CD4-positive, alpha-beta memory T cell (primary cell): ENCODE results near the gene ZDHHC11B. TPM values are rescaled to one million over a fixed set of nuclear protein-coding genes. Genes with fewer than 3 reads are reported as not detected.

Source experiments
- CTCF ChIA-PET: fragments of 350-600 bp; sonication (Branson Sonifier 250); formaldehyde crosslinking; loops from one replicate; lab custom pipeline; 2021; ENCODE audit warnings: inconsistent platforms; ENCODE audit not compliant: partially characterized antibody; lab: Charles Lee
- POLR2A ChIA-PET: fragments of 350-600 bp; sonication (Branson Sonifier 250); formaldehyde crosslinking; loops from one replicate; lab custom pipeline; 2021; ENCODE audit not compliant: partially characterized antibody; lab: Charles Lee
- DNase-seq, 5 donors: peaks; one replicate each; pipeline versions ENCODE4 v3.0.0 to v3.0.0-alpha.2; 2020 to 2022; ENCODE audit warnings: mixed read lengths in 1 of 5
- H3K27ac ChIP-seq: one replicate; pipeline ENCODE4 v1.7.0; 2013; ENCODE audit warnings: low read depth, low read length
- H3K27me3 ChIP-seq: 2 replicates; pipeline ENCODE4 v1.7.0; 2013; ENCODE audit warnings: mild to moderate bottlenecking, low read length, moderate library complexity; ENCODE audit not compliant: insufficient read depth
- H3K36me3 ChIP-seq: 2 replicates; pipeline ENCODE4 v1.7.0; 2013; ENCODE audit warnings: mild to moderate bottlenecking, low read length, moderate library complexity; ENCODE audit not compliant: insufficient read depth
- H3K4me1 ChIP-seq: 2 replicates; pipeline ENCODE4 v1.7.0; 2013; ENCODE audit warnings: mild to moderate bottlenecking, low read length, moderate library complexity; ENCODE audit not compliant: insufficient read depth
- H3K4me3 ChIP-seq, 2 donors: one replicate each; pipeline ENCODE4 v1.7.0; 2013; ENCODE audit warnings: low read length in 2 of 2, mild to moderate bottlenecking in 1 of 2
- H3K9me3 ChIP-seq, 2 donors: one replicate each; pipeline ENCODE4 v1.7.0; 2013; ENCODE audit warnings: low read length in 2 of 2, control low read depth in 1 of 2; ENCODE audit not compliant: control insufficient read depth in 1 of 2
- H3K27ac Mint-ChIP-seq, 7 donors: one replicate each; pipeline ENCODE4 v1.8.0; 2020 to 2021; ENCODE audit warnings: mixed read lengths in 7 of 7, mild to moderate bottlenecking in 6 of 7, inconsistent platforms in 3 of 7, moderate library complexity in 3 of 7
- H3K27me3 Mint-ChIP-seq, 2 donors: one replicate each; pipeline ENCODE4 v1.8.0; 2020 to 2021; ENCODE audit warnings: mixed read lengths in 2 of 2
- H3K36me3 Mint-ChIP-seq, 2 donors: one replicate each; pipeline ENCODE4 v1.8.0; 2020 to 2021; ENCODE audit warnings: mixed read lengths in 2 of 2, inconsistent platforms in 1 of 2, mild to moderate bottlenecking in 1 of 2
- H3K4me1 Mint-ChIP-seq, 4 donors: one replicate each; pipeline ENCODE4 v1.8.0; 2020 to 2021; ENCODE audit warnings: mixed read lengths in 4 of 4, mild to moderate bottlenecking in 1 of 4
- H3K4me3 Mint-ChIP-seq, 8 donors: one replicate each; pipeline ENCODE4 v1.8.0; 2020 to 2021; ENCODE audit warnings: mixed read lengths in 8 of 8, mild to moderate bottlenecking in 7 of 8, moderate library complexity in 6 of 8, inconsistent platforms in 3 of 8
- H3K9me3 Mint-ChIP-seq, 8 donors: one replicate each; pipeline ENCODE4 v1.8.0; 2020 to 2021; ENCODE audit warnings: mixed read lengths in 8 of 8, mild to moderate bottlenecking in 5 of 8, inconsistent platforms in 3 of 8, moderate library complexity in 1 of 8
- intact Hi-C: fragments of 100-400 bp; cut with micrococcal nuclease; formaldehyde crosslinking; loops from one replicate; pipeline ENCODE4 v1.15.1; 2023
- polyA plus RNA-seq, 2 donors: library from polyadenylated mRNA; unstranded; fragments of 300-500 nt; fragmentation: Illumina TruSeq; gene quantifications; one replicate each; pipeline ENCODE4 v1.2.3, GENCODE V29; 2021
- total RNA-seq, 2 experiments: library from RNA; stranded (reverse); gene quantifications; one replicate each; pipeline ENCODE4 v1.2.3, GENCODE V29; 2021

The ZDHHC11B gene
- total and polyA plus RNA-seq, 4 experiments from 2014 or later = 0.75 to 8.1 (median 8.0) TPM; not detected in 1

GRCh38 chr5:672329-673160 is 112.0 kb downstream of the ZDHHC11B start:
- H3K36me3 Mint-ChIP-seq = peaks cover 1 to 4% of the 10 kb centered on the region in 2 donors
- H3K27me3 ChIP-seq = no peaks in the 10 kb centered on the region
- peak overlapping the region; percentile 59 for H3K27ac ChIP-seq
- H3K27me3 Mint-ChIP-seq = peaks cover 0 to 3% of the 10 kb centered on the region in 2 donors
- peak overlapping the region in 1 of 2 donors; percentile 4 for H3K4me3 ChIP-seq
- POLR2A ChIA-PET = interaction anchor here (0.8 kb wide), 1 partner anchor 38 kb away, joined by 3 read pairs; no protein-coding TSS in a partner anchor
- no peaks in the 10 kb centered on the region for H3K36me3 ChIP-seq
- peak; percentile 89 to 97 (median 91) for DNase-seq
- CTCF ChIA-PET = interaction anchor here (1.2 to 2.3 kb wide), 5 partner anchors 19 to 233 kb away, joined by 3 to 13 read pairs (median 5); no protein-coding TSS in a partner anchor
- peak overlapping the region; percentile 78 to 92 (median 82) for H3K4me3 Mint-ChIP-seq
- H3K4me1 Mint-ChIP-seq = peaks cover 7 to 23% (median 10%) of the 10 kb centered on the region in 4 donors
- no peaks in the 10 kb centered on the region for H3K9me3 ChIP-seq
- peaks cover 29% of the 10 kb centered on the region for H3K4me1 ChIP-seq
- peaks cover 0 to 2% (median 0%) of the 10 kb centered on the region in 8 donors for H3K9me3 Mint-ChIP-seq
- intact Hi-C loops = loop anchor here (2.0 to 10.0 kb wide), 2 partner anchors 20 to 332 kb away; partner anchors contain the start of genes NKD2 and TPPP
- peak overlapping the region; percentile 98 to 100 (median 99) for H3K27ac Mint-ChIP-seq

- Mint-ChIP-seq H3K27ac (peak overlapping the region; percentile 29 to 100 (median 99)), H3K36me3 (peaks cover 10% of the 10 kb centered on the region in 2 donors), H3K27me3 (peaks cover 0 to 3% of the 10 kb centered on the region in 2 donors), H3K9me3 (peaks cover 0 to 2% (median 0%) of the 10 kb centered on the region in 8 donors), H3K4me3 (peak overlapping the region in 5 of 8 donors; percentile 79 to 92 (median 82)), H3K4me1 (peaks cover 7 to 26% (median 13%) of the 10 kb centered on the region in 4 donors)
- peak; percentile 73 to 80 (median 77) for DNase-seq
- Histone ChIP-seq H3K4me3 (peak overlapping the region in 1 of 2 donors; percentile 4), H3K27me3 (no peaks in the 10 kb centered on the region), H3K36me3 (no peaks in the 10 kb centered on the region), H3K4me1 (peaks cover 29% of the 10 kb centered on the region), H3K27ac (peak overlapping the region; percentile 59), H3K9me3 (no peaks in the 10 kb centered on the region)
- CTCF ChIA-PET = interaction anchor here (1.1 to 3.7 kb wide), 6 partner anchors 18 to 230 kb away, joined by 3 to 21 read pairs (median 6); no protein-coding TSS in a partner anchor
- POLR2A ChIA-PET = no interaction called here
- intact Hi-C loops = loop anchor here (2.0 to 10.0 kb wide), 3 partner anchors 21 to 333 kb away; partner anchors contain the start of genes NKD2 and TPPP
Observed at GRCh38 chr5:671459-672328, 112.8 kb downstream of the ZDHHC11B start.

DNA sequence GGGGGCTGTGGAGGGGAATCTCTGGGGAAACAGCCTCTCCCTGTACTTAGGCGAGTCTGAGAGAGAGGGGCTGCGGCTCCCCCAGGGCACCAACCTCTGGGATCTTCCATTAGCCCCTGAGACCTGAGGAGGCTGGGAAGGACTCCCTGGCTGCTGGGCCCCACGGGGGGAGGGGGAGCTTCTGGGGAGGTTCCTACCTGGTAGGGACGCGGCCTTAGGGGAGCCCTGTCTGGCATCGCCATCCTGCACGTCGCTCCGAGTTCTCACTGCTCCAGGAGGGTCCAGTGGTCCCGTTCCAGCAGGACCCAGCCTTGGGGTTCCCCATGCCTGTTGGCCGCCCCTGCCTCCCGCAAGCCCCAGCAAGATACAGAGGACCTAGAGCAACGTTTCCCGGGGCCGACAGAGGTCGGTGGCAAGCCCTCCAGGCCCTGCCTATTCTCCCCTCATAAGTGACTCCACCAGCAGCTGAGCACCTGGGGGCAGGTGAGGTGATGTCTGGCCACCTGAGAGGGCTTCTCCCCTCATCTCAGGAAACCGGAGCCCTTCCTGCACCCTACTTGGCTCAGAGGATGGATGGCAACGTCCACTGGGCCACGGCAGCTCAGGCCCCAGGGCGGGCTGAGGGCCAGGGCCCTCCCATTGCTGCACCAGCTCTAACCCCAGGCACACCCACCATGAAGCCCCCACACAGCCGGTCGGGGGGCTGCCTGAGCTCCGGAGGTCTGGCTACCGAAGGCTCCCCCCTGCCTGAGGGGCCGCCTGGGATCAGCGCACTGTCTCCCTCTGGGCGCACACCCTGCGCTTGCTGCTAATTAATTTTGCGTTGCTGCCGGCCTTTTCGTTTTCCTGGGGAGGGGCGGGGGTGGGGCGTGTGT is 113.9 kb downstream of the ZDHHC11B start:
- Histone ChIP-seq H3K9me3 (no peaks in the 10 kb centered on the region), H3K27me3 (no peaks in the 10 kb centered on the region), H3K36me3 (no peaks in the 10 kb centered on the region), H3K4me1 (peaks cover 29% of the 10 kb centered on the region), H3K4me3 (no peak overlapping the region), H3K27ac (no peak overlapping the region)
- ChIA-PET CTCF (interaction anchor here (1.1 to 3.7 kb wide), 9 partner anchors 17 to 243 kb away, joined by 3 to 21 read pairs (median 4); no protein-coding TSS in a partner anchor), POLR2A (no interaction called here)
- peaks cover 0 to 3% of the 10 kb centered on the region in 2 donors for H3K27me3 Mint-ChIP-seq
- no peak overlapping the region for H3K4me3 Mint-ChIP-seq
- peaks cover 10 to 11% of the 10 kb centered on the region in 2 donors for H3K36me3 Mint-ChIP-seq
- peak overlapping the region in 2 of 7 donors; percentile 17 to 36 for H3K27ac Mint-ChIP-seq
- intact Hi-C loops = loop anchor here (2.0 to 10.0 kb wide), 2 partner anchors 232 to 334 kb away; partner anchors contain the start of gene NKD2
- DNase-seq = peak in 1 of 5 donors; percentile 31
- peaks cover 7 to 26% (median 13%) of the 10 kb centered on the region in 4 donors for H3K4me1 Mint-ChIP-seq
- H3K9me3 Mint-ChIP-seq = no peaks in the 10 kb centered on the region

DNA sequence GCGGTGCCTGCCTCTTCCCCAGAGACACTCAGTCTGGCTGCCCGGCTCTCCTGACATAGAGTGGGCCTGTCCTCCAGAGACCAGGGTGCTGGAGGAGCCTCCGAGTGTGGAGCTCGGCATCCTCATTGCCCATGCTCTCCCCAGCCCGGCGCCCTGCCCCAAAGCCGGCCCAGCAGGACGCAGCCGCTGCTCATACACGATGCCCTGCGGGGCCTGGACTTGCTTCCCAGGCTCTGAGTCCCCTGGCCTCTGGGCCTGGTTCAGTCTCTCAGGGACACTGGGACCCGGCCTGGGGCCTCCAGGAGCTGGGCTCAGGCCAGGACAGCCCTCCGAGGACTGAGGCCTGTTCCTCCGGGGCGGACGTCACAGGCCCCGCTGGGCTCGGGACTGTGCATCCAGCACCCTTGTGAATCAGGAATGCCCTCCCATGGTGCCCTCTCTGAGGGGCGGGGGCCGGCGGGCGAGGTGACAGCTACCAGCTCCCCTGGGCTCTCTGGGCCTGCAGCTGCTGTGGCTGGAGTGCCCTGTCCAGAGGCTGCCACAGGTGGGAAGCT is 114.6 kb downstream of the ZDHHC11B start:
- Histone ChIP-seq H3K27me3 (no peaks in the 10 kb centered on the region), H3K9me3 (no peaks in the 10 kb centered on the region), H3K4me1 (peaks cover 29% of the 10 kb centered on the region), H3K36me3 (no peaks in the 10 kb centered on the region), H3K4me3 (no peak overlapping the region), H3K27ac (no peak overlapping the region)
- Mint-ChIP-seq H3K9me3 (no peaks in the 10 kb centered on the region), H3K36me3 (peaks cover 10 to 11% of the 10 kb centered on the region in 2 donors), H3K4me3 (no peak overlapping the region), H3K27me3 (peaks cover 0 to 3% of the 10 kb centered on the region in 2 donors), H3K4me1 (peaks cover 7 to 26% (median 13%) of the 10 kb centered on the region in 4 donors), H3K27ac (no peak overlapping the region)
- ChIA-PET POLR2A (no interaction called here), CTCF (interaction anchor here (1.1 to 3.7 kb wide), 6 partner anchors 88 to 244 kb away, joined by 3 to 21 read pairs (median 4); no protein-coding TSS in a partner anchor)
- peak in 1 of 5 donors; percentile 14 for DNase-seq
- intact Hi-C loops = loop anchor here (2.0 to 10.0 kb wide), 2 partner anchors 233 to 335 kb away; partner anchors contain the start of gene NKD2

DNA sequence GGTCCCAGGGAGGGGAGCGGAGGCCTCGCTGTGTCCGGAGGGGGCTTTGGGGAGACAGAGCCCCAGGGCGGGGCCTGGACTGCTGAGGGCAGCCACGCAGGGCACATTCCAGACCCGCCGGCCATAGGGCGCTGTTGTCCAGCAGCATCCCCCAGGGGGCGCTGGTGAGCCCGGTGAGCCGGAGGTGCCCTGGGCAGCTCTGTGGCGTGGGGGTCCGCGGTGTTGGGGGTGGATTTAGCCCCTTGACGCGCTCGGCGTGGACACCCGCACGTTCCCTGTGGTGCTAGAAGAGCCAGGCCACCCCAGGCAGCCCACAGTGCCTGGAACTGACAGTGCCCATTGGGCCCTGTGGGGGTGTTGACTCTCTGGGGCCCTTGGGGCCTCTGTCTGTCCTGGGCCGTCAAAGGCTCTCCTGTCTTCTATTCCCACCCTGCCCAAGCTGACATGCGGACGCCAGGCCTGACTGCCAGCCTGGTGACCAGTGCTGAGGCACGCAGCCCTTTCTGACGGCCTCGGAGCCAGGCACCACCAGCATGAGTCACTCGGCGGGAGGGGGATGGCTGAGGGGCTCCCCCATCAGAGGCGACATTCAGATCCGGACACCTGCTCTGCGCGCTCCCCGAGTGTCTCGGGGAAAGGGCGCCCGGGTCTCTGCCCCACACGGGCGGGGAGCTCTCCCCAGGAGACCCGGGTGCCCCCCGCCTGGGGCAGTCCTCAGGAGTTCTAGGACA is 115.3 kb downstream of the ZDHHC11B start:
- ChIA-PET CTCF (interaction anchor here (0.7 to 3.7 kb wide), 8 partner anchors 16 to 234 kb away, joined by 3 to 21 read pairs (median 4); no protein-coding TSS in a partner anchor), POLR2A (no interaction called here)
- no peak overlapping the region for H3K4me3 ChIP-seq
- peaks cover 0 to 3% of the 10 kb centered on the region in 2 donors for H3K27me3 Mint-ChIP-seq
- H3K9me3 ChIP-seq = no peaks in the 10 kb centered on the region
- no peaks in the 10 kb centered on the region for H3K9me3 Mint-ChIP-seq
- peaks cover 10 to 12% of the 10 kb centered on the region in 2 donors for H3K36me3 Mint-ChIP-seq
- H3K27ac Mint-ChIP-seq = peak overlapping the region in 1 of 7 donors; percentile 41
- intact Hi-C loops = no loop called here
- no peak overlapping the region for H3K4me3 Mint-ChIP-seq
- no peaks in the 10 kb centered on the region for H3K27me3 ChIP-seq
- peaks cover 7 to 26% (median 13%) of the 10 kb centered on the region in 4 donors for H3K4me1 Mint-ChIP-seq
- H3K36me3 ChIP-seq = no peaks in the 10 kb centered on the region
- DNase-seq = peak in 4 of 5 donors; percentile 37 to 52 (median 44)
- peaks cover 29% of the 10 kb centered on the region for H3K4me1 ChIP-seq
- no peak overlapping the region for H3K27ac ChIP-seq
